LNCaP clone FGC (cell line): ENCODE measurements around the gene PLXNA2.
A peak's percentile ranks its signal among the peaks of the same experiment; 100 is the strongest.

Source experiments
- DNase-seq: peaks from one replicate; pipeline ENCODE4 v3.0.0-alpha.2; 2011; ENCODE audit warnings: low read depth
- H3K4me3 ChIP-seq: 2 replicates; pipeline ENCODE4 v1.5.1; 2011; ENCODE audit warnings: mild to moderate bottlenecking, low read depth, low read length, control low read depth
- TF ChIP-seq, protein P1 (sequence below): IDR thresholded peaks from 2 replicates; pipeline ENCODE4 v1.5.1; 2012; ENCODE audit warnings: mild to moderate bottlenecking; ENCODE audit not compliant: control insufficient read depth, insufficient read depth; ENCODE audit errors: extremely low read depth

PLXNA2 gene

GRCh38 chr1:208205216-208206013, 38.8 kb downstream of the PLXNA2 start:
- no peak overlapping the region for H3K4me3 ChIP-seq
- TF ChIP-seq, protein P1, sequence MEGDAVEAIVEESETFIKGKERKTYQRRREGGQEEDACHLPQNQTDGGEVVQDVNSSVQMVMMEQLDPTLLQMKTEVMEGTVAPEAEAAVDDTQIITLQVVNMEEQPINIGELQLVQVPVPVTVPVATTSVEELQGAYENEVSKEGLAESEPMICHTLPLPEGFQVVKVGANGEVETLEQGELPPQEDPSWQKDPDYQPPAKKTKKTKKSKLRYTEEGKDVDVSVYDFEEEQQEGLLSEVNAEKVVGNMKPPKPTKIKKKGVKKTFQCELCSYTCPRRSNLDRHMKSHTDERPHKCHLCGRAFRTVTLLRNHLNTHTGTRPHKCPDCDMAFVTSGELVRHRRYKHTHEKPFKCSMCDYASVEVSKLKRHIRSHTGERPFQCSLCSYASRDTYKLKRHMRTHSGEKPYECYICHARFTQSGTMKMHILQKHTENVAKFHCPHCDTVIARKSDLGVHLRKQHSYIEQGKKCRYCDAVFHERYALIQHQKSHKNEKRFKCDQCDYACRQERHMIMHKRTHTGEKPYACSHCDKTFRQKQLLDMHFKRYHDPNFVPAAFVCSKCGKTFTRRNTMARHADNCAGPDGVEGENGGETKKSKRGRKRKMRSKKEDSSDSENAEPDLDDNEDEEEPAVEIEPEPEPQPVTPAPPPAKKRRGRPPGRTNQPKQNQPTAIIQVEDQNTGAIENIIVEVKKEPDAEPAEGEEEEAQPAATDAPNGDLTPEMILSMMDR = no peak
- DNase-seq = no peak

DNA sequence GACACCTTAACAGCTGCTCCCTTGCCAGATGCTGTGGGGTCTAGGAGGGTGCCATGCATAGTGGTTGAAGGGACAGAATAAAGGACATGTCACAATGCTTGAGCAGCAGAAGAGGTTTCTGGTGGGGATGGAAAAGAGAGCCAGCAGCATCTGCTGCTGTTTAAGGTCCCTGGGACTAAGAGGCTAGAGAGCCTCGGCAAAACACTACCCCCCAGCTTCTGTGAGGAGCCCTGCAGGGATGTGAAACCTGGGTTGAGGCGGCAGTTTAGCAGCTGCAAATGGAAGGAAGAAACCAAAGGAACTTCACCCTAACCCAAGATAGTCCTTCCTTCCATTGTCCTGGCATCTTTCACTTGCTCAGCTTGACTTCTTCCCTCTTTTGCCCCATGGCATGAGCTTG, 39.4 kb downstream of the PLXNA2 start:
- H3K4me3 ChIP-seq = no peak overlapping the region
- TF ChIP-seq, protein P1 = no peak
- DNase-seq = no peak

DNA sequence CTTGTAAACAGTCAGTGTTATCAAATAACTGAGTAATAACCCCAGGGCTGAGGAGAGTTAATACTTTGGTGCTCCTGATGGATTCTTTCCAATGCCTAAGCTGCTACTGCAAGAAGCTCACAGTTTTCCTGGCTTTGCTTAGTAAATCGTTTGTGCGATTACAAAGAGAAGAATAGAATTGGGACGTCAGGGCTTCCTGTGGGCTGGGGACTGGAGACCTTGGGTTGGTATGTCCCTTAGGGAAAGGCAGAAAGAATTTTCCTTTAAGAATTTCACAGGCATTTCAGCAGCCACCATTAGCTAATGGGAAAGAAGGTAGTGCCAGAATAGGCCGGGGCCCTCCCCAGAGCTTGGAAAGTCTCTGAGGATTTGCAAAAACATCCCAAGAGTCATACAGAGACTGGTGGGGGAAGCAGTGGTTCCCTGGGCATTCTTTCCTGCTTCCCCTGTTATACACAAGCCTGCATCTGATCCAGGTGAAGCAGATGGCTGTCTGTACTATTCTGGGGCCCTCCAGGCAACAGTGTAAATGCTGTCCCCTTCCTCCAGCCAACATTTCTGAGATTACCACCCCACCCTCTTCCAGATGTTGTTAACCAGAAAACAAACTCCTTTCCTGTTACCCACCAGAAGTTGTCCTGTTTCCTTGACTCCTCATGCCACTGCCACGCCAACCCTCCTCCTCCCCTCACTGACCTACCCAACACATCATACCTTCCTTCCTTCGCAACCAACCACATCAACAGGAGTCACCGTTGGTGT, 40.2 kb downstream of the PLXNA2 start:
- peak; percentile 25 for DNase-seq
- TF ChIP-seq, protein P1 = no peak
- H3K4me3 ChIP-seq = no peak overlapping the region

- TF ChIP-seq, protein P1 = no peak
Measured at GRCh38 chr1:208203127-208203847, 40.9 kb downstream of the PLXNA2 start.

DNA sequence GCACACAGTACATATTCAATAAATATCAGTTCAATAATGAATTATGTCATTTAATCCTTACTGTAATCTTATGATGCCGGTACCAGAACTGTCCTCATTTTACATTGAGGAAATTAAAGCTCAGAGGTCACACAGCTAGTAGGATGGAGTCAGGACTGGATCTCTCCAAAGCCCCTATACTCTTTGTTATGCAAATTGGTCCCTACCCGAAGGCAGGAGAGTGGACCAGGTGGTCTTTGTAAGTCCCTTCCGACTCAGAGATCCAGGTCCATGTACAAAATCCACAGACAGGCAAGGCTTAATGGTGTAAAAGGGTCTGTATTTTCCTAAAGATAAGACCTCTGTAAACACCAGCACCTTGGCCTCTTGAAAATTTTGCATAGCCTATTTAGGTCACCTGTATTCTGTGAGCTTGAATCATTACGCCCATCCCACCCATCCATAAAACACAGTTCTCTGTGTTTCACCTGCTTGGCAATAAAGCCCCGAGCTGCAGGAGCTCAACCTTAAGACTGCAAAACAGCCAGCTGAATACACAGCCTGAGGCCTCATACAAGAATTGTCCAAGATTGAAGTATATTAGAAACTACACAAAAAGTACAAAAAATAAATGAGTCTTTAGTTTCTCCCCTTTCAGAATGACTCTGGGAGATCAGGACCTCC, 41.7 kb downstream of the PLXNA2 start:
- H3K4me3 ChIP-seq = no peak overlapping the region
- TF ChIP-seq, protein P1 = no peak
- no peak for DNase-seq

More at GRCh38 chr1:208203127-208203847, 40.9 kb downstream of the PLXNA2 start:
- DNase-seq = peak; percentile 79
- no peak overlapping the region for H3K4me3 ChIP-seq

DNA sequence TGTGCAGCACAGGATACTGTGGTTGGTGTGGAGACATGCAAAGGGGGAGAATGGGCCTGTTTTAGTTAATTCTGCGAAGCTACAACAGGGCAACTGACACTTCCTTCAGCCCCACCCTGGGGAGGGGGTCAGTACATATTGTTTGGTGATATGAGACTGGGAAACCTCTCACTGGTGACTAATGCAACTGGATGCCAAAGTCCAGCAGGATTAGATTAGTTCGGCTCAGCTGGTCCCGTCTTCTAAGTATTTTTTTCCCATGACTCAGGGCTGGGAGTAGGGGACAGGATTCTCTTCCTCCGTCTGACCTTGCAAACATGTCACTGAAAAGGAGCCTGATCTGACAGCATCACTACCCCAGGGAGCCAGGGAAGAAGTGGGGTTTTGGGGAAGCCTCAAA, 43.0 kb downstream of the PLXNA2 start:
- DNase-seq = no peak
- H3K4me3 ChIP-seq = no peak overlapping the region
- TF ChIP-seq, protein P1 = no peak
